Astrocyte (in vitro differentiated cells and primary cell): ENCODE measurements around the gene PLCL2.

Source experiments
- CTCF ChIP-seq: IDR thresholded peaks from 2 replicates; pipeline ENCODE4 v1.5.1; 2011; ENCODE audit warnings: low read depth, mild to moderate bottlenecking, inconsistent platforms, low read length, moderate library complexity; ENCODE audit not compliant: insufficient read depth
- EZH2 ChIP-seq: IDR thresholded peaks from 2 replicates; pipeline ENCODE4 v1.6.1; 2012; ENCODE audit warnings: mild to moderate bottlenecking, low read length, inconsistent platforms; ENCODE audit not compliant: insufficient read depth

DNA sequence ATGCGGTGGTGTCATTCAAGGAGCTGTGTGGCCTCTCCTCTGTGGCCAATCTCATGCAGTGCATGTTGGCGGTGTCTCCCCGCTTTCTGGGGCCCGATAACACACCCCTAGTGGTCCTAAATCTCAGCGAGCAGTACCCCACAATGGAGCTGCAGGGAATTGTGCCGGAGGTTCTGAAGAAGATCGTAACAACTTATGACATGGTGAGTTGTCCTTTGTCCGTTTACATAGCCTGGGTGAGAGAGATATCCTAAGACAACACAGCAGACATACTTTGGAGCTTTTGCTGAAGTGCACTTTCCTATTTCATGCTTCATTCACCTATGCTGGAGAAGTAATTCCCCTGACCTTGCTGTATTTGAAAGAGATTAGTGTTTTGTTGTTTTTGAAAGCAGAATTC is 130.0 kb downstream of the PLCL2 start:
- no peak for TF ChIP-seq CTCF
- TF ChIP-seq EZH2, result no peak
